VCaP (cell line): ENCODE measurements around the gene FGD2.
"Not testable (repeated sequence)": the region's sequence is repeated elsewhere in the genome, so short reads cannot be mapped to it uniquely, and the experiment has no call there.

ENCODE experiments used
- H3K27ac ChIP-seq: fragments of 450-650 bp; 2 replicates; pipeline ENCODE4 v1.5.1; 2017
- CTCF ChIP-seq: fragments of 450-650 bp; conservative IDR thresholded peaks from 2 replicates; pipeline ENCODE4 v1.5.1; 2017; ENCODE audit warnings: mild to moderate bottlenecking, moderate library complexity

Gene FGD2

GRCh38 chr6:37042150-37042549 lies 36.7 kb downstream of the FGD2 start:
- TF ChIP-seq CTCF = no peak
- no peak overlapping the region for H3K27ac ChIP-seq

- not testable (repeated sequence) for H3K27ac ChIP-seq
Measured at GRCh38 chr6:37043091-37043490, 37.6 kb downstream of the FGD2 start.

- H3K27ac ChIP-seq = no peak overlapping the region
Measured at GRCh38 chr6:37047346-37047688, 41.9 kb downstream of the FGD2 start.

GRCh38 chr6:37047689-37048402 lies 42.4 kb downstream of the FGD2 start:
- H3K27ac ChIP-seq = no peak overlapping the region
- no peak for TF ChIP-seq CTCF

More at GRCh38 chr6:37047346-37047688, 41.9 kb downstream of the FGD2 start:
- no peak for TF ChIP-seq CTCF

GRCh38 chr6:37048403-37048850 lies 43.0 kb downstream of the FGD2 start:
- no peak overlapping the region for H3K27ac ChIP-seq
- TF ChIP-seq CTCF = no peak

- no peak overlapping the region for H3K27ac ChIP-seq
- TF ChIP-seq CTCF = no peak
Measured at GRCh38 chr6:37048851-37049757, 43.6 kb downstream of the FGD2 start.

- H3K27ac ChIP-seq = no peak overlapping the region
- TF ChIP-seq CTCF = no peak
Measured at GRCh38 chr6:37049758-37050044, 44.2 kb downstream of the FGD2 start.
